ENCODE measurements around the gene RHEX. TPM values are rescaled to one million over a fixed set of nuclear protein-coding genes. Genes with fewer than 3 reads are reported as not detected.

Gene RHEX
- polyA plus RNA-seq, 1 of the 3 experiments (the other 2 are of a cell fraction), result not detected

DNA sequence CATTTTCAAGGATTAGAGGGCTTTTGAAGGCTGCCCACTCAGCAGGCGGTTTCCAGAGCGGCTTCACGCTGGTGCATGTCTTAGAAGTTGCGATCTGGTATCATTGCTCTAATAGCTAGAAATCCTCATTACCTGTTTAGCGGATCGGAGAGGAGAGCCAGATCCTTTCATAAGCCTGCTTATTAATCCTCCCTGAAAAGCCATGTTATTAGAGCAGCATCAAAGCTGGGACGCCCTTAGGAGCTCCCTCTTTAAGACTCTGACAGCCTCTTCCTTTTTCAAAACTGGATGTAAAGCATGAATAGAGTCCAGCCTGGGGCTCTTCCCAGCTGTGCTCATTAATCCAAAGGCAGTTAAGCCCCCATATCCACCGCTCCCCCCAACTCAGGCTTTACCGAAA is 15.4 kb upstream of the RHEX start (continued):
- TF ChIP-seq CTCF (IDR thresholded peaks at IDR 0.05) (no peak), USF2 (IDR thresholded peaks at IDR 0.05; ENCODE audit: borderline replicate concordance, low read depth, low read length) (no peak), TEAD4 (IDR thresholded peaks at IDR 0.05; ENCODE audit: borderline replicate concordance, insufficient read depth) (no peak), GATA2 (CRISPR knock-in tag; IDR thresholded peaks at IDR 0.05) (no peak), RAD21 (IDR thresholded peaks at IDR 0.05; ENCODE audit: low read length) (no peak), RXRA (IDR thresholded peaks at IDR 0.05; ENCODE audit: borderline replicate concordance, low read depth) (no peak), JUND (IDR thresholded peaks at IDR 0.05) (no peak), EZH2phosphoT487 (IDR thresholded peaks at IDR 0.05; ENCODE audit: borderline replicate concordance, low read depth) (no peak), SIN3A (IDR thresholded peaks at IDR 0.05; ENCODE audit: borderline replicate concordance, low read depth, low read length) (no peak)
- TF ChIP-seq, protein P1, sequence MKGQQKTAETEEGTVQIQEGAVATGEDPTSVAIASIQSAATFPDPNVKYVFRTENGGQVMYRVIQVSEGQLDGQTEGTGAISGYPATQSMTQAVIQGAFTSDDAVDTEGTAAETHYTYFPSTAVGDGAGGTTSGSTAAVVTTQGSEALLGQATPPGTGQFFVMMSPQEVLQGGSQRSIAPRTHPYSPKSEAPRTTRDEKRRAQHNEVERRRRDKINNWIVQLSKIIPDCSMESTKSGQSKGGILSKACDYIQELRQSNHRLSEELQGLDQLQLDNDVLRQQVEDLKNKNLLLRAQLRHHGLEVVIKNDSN (IDR thresholded peaks at IDR 0.05; ENCODE audit: borderline replicate concordance, low read depth), result no peak
- TF ChIP-seq, protein P2, sequence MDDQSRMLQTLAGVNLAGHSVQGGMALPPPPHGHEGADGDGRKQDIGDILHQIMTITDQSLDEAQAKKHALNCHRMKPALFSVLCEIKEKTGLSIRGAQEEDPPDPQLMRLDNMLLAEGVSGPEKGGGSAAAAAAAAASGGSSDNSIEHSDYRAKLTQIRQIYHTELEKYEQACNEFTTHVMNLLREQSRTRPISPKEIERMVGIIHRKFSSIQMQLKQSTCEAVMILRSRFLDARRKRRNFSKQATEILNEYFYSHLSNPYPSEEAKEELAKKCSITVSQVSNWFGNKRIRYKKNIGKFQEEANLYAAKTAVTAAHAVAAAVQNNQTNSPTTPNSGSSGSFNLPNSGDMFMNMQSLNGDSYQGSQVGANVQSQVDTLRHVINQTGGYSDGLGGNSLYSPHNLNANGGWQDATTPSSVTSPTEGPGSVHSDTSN (IDR thresholded peaks at IDR 0.05), result no peak

DNA sequence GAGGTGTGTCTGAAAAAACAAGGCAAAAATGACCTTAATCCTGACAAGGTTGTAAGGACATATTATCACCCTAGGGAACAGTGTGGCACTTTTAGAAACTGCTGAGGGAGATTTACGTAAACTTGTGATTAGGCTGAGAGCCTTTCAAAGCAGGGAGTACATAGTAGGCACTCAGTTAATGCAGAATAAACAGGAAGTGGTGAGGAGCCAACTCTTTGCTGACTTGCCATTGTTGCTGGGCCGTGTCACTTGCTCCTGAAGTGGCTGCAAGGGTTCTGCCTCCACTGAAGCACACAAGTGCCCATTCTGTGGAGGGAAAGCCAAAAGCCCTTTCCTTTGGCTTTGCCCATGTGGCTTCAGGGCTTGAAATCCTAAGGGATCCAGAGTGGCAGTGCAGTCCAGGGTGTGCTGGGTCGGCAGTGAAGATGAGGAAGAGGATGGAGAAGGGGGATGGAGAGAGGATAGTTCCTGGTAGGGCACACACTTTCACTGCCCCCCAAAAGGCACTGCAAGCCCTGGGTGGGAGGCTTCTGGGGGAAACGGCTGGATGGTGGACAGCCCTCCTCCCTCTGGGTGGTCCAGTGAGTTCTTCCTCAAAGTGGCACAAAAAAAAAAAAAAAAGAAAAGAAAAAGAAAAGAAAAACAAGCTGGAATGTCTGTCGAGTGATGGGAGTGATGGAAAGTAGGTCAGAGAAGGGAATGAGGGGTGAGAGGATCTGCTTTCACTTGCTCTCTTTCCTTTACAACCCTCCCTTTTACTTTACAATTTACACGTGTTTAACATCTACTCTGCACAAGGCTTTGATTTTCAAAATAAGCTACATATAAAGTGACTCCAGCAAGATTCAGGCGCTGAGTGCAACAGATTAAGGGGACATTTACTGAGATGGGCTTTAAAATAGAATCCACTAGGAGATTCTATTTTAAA is 13.7 kb upstream of the RHEX start:
- H3K9me2 ChIP-seq, result no peaks in the 10 kb centered on the region
- H4K20me1 ChIP-seq (ENCODE audit: insufficient read depth), result no peaks in the 10 kb centered on the region
- no peak overlapping the region for H3K4me3 ChIP-seq (ENCODE audit: low read depth in 2 of 2, low read length in 1 of 2)
- ChIA-PET POLR2A (no interaction called here), CTCF (interaction anchor here (0.6 to 4.1 kb wide), 5 partner anchors 9 to 68 kb away, joined by 3 to 23 read pairs (median 4); no protein-coding TSS in a partner anchor)
- H3K9ac ChIP-seq, result no peak overlapping the region
- no peak for DNase-seq
- peaks cover 47% of the 10 kb centered on the region; the same call in 1 of the 2 replicates for H3K27me3 ChIP-seq (ENCODE audit: insufficient read depth)
- H3K4me1 ChIP-seq (ENCODE audit: control insufficient read depth in 1 of 2, insufficient read depth in 2 of 2, low read depth in 1 of 2, low read length in 1 of 2), result peaks cover 0 to 5% of the 10 kb centered on the region in 2 experiments; a peak in 1 of 4 replicates
- no peak overlapping the region for H2AFZ ChIP-seq (ENCODE audit: low read depth)
- no peaks in the 10 kb centered on the region for H3K36me3 ChIP-seq (replicated peaks in 1 of 2; ENCODE audit: control insufficient read depth in 1 of 2, insufficient read depth in 2 of 2, low read length in 1 of 2)
- no peak overlapping the region for H3K27ac ChIP-seq (ENCODE audit: low read depth in 2 of 2, low read length in 1 of 2)
- H3K4me2 ChIP-seq, result no peak overlapping the region
- H3F3A ChIP-seq (replicated peaks; ENCODE audit: insufficient read depth), result no peaks in the 10 kb centered on the region
- WGBS (ENCODE audit: low lambda C conversion rate), result 41% methylated on average over 7 of the region's 7 CpGs
- H3K9me3 ChIP-seq, result no peaks in the 10 kb centered on the region
- H3K79me2 ChIP-seq (ENCODE audit: insufficient read depth), result no peaks in the 10 kb centered on the region
- TF ChIP-seq MAX (IDR thresholded peaks at IDR 0.05; ENCODE audit: low read depth), result no peak
- no peak for TF ChIP-seq EP300 (IDR thresholded peaks at IDR 0.05; ENCODE audit: borderline replicate concordance in 1 of 2, low read depth in 1 of 2, low read length in 1 of 2)
- TF ChIP-seq NFIC (IDR thresholded peaks at IDR 0.05; ENCODE audit: borderline replicate concordance), result no peak
- TF ChIP-seq, protein P2 (IDR thresholded peaks at IDR 0.05), result no peak
- TF ChIP-seq MXI1 (IDR thresholded peaks at IDR 0.05; ENCODE audit: low read depth, low read length), result no peak
- no peak for TF ChIP-seq TAF1 (IDR thresholded peaks at IDR 0.05; ENCODE audit: borderline replicate concordance, low read depth, low read length)
- no peak for TF ChIP-seq CTCF (IDR thresholded peaks at IDR 0.05)
- no peak for TF ChIP-seq CHD2 (IDR thresholded peaks at IDR 0.05; ENCODE audit: low read length, partially characterized antibody)
- no peak for TF ChIP-seq RFX5 (IDR thresholded peaks at IDR 0.05; ENCODE audit: low read length)
- no peak for TF ChIP-seq FOXM1 (IDR thresholded peaks at IDR 0.05; ENCODE audit: low read depth)

Measured in SK-N-SH (cell line).